SW480 (cell line): ENCODE data around the gene CHCHD10.

Source experiments
- DNase-seq: peaks from one replicate; pipeline ENCODE4 v3.0.0-alpha.2; 2016; ENCODE audit warnings: low spot score

Gene CHCHD10

DNA sequence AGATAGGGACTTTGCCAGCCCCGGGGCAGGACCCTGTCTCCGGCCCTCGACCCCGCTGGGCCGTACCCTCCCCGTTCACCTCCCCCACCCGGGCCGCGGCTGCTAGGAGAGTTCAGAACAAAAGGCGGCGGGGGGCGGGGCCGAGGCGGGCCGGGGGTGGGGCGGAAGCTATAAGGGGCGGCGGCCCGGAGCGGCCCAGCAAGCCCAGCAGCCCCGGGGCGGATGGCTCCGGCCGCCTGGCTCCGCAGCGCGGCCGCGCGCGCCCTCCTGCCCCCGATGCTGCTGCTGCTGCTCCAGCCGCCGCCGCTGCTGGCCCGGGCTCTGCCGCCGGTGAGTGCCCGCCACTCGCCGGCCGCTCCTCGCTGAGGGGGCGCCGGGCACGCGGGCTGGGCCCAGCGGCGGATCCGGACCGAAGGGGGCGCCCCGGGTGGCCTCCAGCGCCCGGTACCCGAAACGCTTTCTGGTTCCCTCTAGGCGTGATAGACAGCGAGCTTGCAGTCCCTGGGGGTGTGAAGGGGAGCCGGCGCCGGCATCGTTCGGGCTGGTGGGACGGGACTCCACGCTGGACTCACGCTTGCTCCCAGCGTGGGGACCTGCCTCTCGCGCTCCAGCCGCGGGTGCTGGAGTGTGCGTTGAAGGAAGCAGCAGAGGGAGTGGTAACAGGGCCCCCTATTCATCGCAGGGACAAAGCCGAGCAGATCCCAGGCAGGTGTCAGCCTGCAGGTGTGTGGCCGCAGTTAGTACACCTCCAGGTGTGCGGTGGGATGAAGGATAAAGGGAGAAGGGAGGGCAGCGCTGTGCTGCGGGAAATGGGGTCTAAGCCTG, 5.1 kb upstream of the CHCHD10 start, which contains the start of gene MMP11:
MMP11 (plus strand) TSS at position 201 of the 825 bp plus-strand sequence; CDS start at position 223, 22 bp downstream.
- DNase-seq, result no peak

DNA sequence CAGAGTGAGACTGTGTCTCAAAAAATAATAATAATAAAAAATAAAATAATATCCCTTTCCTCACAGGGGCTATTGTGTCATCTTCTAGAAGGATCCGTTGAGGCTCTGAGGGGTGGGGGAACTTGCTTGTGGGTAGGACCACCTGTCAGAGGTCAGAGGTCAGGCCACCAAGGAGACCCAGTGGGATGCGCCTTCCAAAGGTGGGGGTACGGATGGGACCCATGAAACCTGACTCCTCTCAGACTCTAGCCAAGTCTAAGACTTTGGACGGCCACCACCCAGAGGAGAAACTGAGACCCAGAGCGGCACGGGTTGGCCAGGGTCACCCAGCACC, 4.5 kb upstream of the CHCHD10 start:
- DNase-seq, result no peak

- no peak for DNase-seq
Measured at GRCh38 chr22:23769321-23769965, 1.7 kb upstream of the CHCHD10 start.

GRCh38 chr22:23767303-23767672, 484 bp downstream of the CHCHD10 start:
- DNase-seq, result no peak

DNA sequence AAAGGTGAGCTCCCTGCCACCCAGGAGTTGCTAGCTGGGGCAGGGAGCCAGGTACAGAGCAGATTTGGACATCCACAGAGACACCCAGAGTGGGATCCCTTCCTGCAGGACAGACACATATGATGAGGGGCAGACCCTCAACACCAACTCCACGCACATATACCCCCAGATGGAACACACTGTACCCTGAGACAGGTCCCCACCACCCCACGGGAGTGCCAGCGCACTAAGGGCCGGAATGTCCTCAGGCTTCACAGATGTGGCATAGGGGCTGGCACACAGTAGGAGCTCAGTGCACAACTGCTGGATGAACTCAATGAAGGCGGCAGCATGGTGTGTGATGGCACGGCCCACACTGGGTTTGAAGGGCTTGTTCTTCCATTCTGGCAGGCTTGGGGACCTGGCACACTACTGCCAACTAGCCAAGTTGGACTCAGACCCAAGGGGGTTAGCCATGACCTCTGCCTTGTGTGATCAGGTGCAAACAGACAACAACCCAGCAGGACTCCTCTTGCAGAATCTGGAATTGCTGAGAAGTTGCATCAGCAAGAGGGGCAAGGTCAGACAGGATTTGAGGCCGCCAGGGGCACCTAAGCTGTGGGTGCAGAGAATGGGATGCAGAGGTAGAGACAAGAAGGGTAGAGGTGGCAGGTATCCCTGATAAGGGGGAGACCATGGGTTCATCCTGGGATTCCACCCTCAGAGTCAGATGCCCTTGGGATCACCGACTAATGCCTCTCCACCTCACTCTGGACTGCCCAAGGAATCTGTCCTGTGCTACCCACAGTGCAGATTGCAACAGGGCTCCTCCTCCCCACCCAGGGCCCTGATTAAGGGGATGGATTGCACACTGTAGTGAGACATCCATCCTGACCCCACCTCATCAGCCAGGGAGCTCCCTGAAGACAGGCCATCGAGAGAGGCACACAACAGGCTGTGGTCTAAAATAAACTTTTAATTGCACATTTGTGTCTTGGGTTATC, 2.6 kb downstream of the CHCHD10 start:
- DNase-seq, result no peak

GRCh38 chr22:23763954-23764353, 3.8 kb downstream of the CHCHD10 start:
- DNase-seq, result no peak

- DNase-seq, result no peak
Measured at GRCh38 chr22:23763579-23763945, 4.2 kb downstream of the CHCHD10 start.

- DNase-seq, result no peak
Measured at GRCh38 chr22:23762842-23763578, 4.8 kb downstream of the CHCHD10 start, which contains the start of gene C22orf15. C22orf15 (plus strand) TSS chr22:23762990; CDS start chr22:23763307, 317 bp downstream.

DNA sequence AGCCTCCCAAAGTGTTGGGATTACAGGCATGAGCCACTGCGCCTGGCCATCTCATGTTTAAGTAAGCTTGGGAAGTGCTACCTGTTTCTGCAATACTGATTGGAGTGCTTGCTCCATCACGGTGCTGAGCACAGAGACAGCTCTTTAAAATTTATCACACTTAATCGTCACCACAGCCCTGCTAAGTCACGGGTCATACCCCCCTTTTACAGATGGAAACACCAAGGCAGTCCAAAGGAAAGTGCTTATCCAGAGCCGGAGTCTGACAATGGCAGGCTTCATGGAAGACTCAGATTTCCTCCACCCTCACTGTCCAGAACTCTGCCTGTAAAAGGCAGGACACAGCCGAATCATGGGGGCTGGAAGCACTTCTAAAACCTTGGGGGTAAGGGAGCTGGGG, 7.7 kb downstream of the CHCHD10 start:
- no peak for DNase-seq

DNA sequence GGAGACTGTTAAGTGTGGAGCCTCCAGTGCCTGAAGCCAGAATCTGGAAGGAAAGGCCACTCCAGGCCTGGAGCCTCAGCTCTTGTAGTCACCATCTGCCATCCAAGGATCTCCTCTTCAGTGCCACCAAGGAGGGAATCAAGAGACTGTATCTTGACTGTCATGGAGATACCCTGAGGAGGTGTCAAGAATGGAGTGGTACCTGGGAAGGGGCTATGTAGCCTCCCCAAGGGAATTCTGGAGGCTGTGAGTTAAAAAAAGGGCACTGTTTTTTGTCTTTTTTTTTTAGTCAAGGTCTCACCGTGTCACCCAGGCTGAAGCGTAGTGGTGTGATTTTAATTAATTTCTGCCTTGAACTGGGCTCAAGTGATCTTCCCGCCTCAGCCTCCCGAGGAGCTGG, 8.2 kb downstream of the CHCHD10 start:
- DNase-seq, result no peak

GRCh38 chr22:23756891-23757290, 10.9 kb downstream of the CHCHD10 start:
- DNase-seq, result no peak

DNA sequence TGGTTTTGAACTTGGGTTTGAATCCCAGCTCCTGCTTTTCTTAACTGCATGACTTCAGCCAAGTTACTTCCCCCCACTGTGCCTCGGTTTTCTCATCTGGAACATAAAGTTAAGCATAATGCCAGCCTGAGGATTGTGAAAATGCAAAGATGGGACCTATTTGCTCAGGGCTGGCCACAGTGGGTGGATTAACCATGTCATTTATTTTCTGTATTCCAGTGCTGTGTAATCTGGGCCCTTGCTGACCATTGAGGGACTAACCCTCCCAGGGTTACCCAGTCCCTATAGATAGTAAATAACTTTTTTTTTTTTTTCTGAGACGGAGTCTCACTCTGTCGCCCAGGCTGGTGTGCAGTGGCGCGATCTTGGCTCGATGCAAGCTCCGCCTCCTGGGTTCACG, 12.1 kb downstream of the CHCHD10 start:
- no peak for DNase-seq

GRCh38 chr22:23754980-23755636, 12.7 kb downstream of the CHCHD10 start:
- no peak for DNase-seq

DNA sequence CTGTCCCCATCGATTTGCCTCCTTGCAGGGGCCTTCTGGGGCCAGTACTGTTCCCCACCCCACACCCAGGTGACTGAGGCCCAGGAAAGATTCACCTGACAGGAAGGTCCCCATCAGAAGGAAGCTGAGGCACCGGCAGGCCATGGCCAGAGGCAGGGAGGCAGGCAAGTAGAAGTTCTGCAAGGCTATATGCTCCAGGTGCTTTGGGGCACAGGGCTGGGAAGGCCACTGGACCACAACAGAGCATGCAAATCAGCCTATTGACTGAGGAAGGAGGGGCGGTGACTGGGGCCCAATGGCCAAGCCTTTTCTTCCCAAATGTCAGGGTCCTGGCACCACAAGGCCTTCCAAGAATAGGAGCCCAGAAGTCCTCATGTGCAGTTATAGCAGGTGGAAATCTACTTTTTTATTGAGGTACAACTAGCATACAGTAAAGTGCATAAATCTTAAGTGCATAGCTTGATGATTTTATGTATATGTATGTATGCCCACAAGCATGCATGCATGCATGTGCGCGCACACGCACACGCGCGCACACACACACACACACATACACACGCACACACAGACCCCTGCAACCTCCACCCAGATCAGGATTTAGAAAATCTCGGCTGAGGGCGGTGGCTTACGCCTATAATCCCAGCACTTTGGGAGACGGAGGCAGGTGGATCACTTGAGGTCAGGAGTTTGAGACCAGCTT, 13.4 kb downstream of the CHCHD10 start, which contains the start of gene VPREB3:
VPREB3 (minus strand) TSS at position 206 of the 700 bp plus-strand sequence; CDS start at position 144, 62 bp downstream.
- no peak for DNase-seq

DNA sequence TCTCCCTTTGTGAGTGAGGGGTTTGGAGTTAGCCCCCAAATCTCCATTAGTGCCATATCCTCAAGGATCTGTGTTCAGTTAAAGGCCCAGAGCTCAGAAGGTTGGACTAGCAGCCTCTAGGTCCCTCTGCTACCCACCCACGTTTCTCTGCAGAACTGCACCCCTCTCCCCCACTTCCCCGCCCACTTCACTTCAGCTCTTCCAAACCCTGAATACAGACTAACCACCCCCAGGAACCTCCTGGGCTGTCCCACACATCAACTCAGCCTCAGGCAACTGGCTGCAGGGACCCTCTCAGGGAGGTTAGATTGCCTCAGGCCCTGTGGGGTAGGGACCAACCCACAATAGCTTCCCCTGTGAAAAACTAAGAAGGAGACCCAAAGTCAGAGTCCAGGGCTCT, 14.4 kb downstream of the CHCHD10 start:
- DNase-seq, result no peak

GRCh38 chr22:23752750-23753149, 15.0 kb downstream of the CHCHD10 start:
- DNase-seq, result no peak

DNA sequence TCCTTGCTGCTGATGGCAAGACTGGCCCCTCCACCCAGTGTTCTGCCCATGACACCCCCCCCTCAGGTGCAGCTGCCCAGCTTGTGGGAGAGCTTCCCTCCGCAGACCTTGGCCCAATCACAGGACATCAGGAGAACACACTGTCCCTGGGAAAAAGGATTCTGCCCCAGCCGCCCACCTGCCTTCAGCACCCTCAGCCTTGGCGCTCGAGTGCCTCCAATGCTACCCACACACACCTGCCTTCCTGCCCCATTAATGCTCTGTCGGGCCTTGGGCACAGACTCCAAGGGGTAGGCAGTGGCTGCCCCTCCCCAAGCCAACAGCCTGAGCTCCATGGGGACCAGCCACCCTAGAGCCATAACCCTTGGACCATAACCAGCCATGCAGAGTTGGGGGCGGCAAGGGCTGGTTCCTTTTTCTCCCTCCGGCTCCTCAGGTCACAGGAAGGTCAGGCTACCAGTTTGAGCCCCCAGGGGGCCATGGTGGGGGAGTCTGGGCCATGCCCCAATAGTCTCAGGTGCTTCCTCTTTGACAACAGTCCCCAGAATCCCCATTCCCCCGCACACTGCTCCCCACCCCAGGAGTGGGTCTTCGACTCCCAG, 15.6 kb downstream of the CHCHD10 start:
- DNase-seq, result no peak

DNA sequence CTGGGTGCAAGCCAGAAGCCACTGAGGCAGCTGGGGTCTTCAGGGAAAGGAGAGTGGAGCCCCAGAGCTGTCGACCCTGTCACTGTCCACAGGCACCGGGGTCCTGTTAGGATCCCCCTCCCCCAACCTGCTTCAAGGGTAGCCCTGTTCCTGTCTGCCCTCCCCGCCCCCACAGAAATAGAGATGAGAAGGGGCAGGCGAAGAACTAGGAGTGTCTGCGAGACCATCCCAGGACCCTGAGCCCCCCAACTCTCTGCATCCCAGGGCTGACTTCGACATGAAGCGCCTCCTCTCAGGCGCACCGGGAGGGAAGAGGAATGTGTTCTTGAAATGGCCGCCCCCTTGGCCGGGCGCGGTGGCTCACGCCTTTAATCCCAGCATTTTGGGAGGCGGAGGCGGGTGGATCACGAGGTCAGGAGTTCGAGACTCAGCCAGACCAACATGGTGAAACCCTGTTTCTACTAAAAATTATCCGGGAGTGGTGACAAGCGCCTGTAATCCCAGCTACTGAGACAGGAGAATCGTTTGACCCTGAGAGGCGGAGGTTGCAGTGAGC, 16.3 kb downstream of the CHCHD10 start:
- no peak for DNase-seq

DNA sequence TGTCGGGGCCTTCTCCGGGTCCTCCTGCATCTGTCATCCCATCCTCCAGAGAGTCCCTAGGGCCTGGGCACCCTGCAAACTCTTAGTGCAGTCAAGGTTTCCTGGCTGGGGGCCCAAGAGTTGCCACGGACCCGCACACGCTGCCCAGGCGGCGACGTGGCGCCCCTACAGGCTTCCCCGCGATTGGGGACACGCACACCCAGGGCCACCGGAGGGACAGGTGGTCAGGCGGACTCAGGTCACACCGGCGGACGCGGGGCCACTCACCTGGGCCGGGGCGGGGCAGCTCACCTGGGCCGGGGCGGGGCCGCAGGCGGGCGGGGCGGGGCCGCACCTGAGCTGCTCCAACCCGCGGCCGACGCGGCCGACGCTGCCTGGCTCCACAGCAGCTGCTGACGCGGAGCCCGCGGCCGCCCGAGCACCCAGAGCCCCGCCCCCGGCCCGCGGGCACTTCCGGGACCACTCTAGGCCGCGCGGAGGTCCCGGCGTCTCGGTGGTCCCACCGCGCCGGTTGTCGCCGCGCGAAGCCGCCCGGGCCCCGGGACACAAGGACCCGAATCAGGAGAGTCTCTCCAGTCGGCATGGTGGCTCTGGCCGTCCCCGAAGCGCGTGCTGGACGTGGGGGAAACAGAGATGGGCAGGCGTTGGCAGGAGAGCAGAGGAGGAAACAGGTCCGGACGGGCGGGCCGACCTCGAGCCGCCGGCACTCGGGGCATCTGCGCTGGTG, 16.9 kb downstream of the CHCHD10 start, which contains the start of gene ZNF70:
ZNF70 (minus strand) TSS at position 399 of the 727 bp plus-strand sequence. CDS start 5,972 bp downstream, outside the sequence.
- DNase-seq, result peak; percentile 86
